Measurements from ENCODE around the gene LCN15. TPM values are rescaled to one million over a fixed set of nuclear protein-coding genes. Genes with fewer than 3 reads are reported as not detected.
A peak's percentile ranks its signal among the peaks of the same experiment; 100 is the strongest.

LCN15 gene
- total and polyA plus RNA-seq, 2 of the 13 experiments (the other 11 are each of a cell fraction or from before 2014, with no cell fraction given), result 1.3 to 53.7 TPM

DNA sequence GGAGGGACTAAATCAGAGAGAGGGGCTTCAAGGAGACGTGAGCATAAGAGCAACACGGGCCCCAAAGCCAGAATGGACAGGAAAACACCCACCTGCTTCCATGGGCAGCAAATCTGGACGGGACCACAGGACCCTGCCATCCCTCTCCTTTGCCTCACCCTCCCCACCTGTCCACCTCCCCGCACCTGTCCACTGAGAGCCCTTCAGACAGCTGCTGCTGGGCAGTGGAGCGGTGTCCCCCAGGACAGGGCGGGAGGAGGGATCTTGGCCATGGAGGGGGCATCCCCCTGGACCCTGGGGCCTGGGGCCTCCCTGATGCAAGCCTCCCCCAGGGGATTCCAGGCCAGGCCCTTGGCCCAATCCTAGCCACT is 34.4 kb upstream of the LCN15 start (continued):
- peak; percentile 29; the same call in 1 of the 2 replicates for TF ChIP-seq SIN3A (IDR thresholded peaks at IDR 0.05; ENCODE audit: borderline replicate concordance, low read depth, low read length)
- no peak for TF ChIP-seq NFE2L2 (IDR thresholded peaks at IDR 0.05; ENCODE audit: low read length)
- TF ChIP-seq HNF4G (IDR thresholded peaks at IDR 0.05; ENCODE audit: borderline replicate concordance, low read depth, low read length), result no peak
- TF ChIP-seq HNF4G (CRISPR knock-in tag; IDR thresholded peaks at IDR 0.05; ENCODE audit: borderline replicate concordance, low read depth), result 0 out of 2 replicates have a peak, but pooled peaks have one; percentile 2
- TF ChIP-seq ZNF446 (CRISPR knock-in tag; IDR thresholded peaks at IDR 0.05), result peak; percentile 84
- TF ChIP-seq CAMTA2 (CRISPR knock-in tag; IDR thresholded peaks at IDR 0.05; ENCODE audit: borderline replicate concordance), result peak; percentile 31; the same call in 1 of the 2 replicates
- TF ChIP-seq ZNF317 (CRISPR knock-in tag; IDR thresholded peaks at IDR 0.05), result peak; percentile 70
- peak; percentile 9; the same call in 1 of the 2 replicates for TF ChIP-seq ZKSCAN5 (CRISPR knock-in tag; IDR thresholded peaks at IDR 0.05)
- TF ChIP-seq SMAD1 (CRISPR knock-in tag; IDR thresholded peaks at IDR 0.05; ENCODE audit: borderline replicate concordance, low read depth), result 0 out of 2 replicates have a peak, but pooled peaks have one; percentile 47
- peak; percentile 46; the same call in 1 of the 2 replicates for TF ChIP-seq ZNF776 (CRISPR knock-in tag; IDR thresholded peaks at IDR 0.05)
- no peak for TF ChIP-seq HNRNPK (IDR thresholded peaks at IDR 0.05; ENCODE audit: low read depth, low read length, poor library complexity, severe bottlenecking)
- no peak for TF ChIP-seq SMAD3 (CRISPR knock-in tag; IDR thresholded peaks at IDR 0.05)
- TF ChIP-seq, protein P1, sequence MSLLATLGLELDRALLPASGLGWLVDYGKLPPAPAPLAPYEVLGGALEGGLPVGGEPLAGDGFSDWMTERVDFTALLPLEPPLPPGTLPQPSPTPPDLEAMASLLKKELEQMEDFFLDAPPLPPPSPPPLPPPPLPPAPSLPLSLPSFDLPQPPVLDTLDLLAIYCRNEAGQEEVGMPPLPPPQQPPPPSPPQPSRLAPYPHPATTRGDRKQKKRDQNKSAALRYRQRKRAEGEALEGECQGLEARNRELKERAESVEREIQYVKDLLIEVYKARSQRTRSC (CRISPR knock-in tag; IDR thresholded peaks at IDR 0.05; ENCODE audit: low read depth), result peak; percentile 34; the same call in 1 of the 2 replicates
- peak; percentile 24; the same call in 1 of the 2 replicates for TF ChIP-seq ARNT2 (CRISPR knock-in tag; IDR thresholded peaks at IDR 0.05; ENCODE audit: low read depth)
- TF ChIP-seq, protein P2, sequence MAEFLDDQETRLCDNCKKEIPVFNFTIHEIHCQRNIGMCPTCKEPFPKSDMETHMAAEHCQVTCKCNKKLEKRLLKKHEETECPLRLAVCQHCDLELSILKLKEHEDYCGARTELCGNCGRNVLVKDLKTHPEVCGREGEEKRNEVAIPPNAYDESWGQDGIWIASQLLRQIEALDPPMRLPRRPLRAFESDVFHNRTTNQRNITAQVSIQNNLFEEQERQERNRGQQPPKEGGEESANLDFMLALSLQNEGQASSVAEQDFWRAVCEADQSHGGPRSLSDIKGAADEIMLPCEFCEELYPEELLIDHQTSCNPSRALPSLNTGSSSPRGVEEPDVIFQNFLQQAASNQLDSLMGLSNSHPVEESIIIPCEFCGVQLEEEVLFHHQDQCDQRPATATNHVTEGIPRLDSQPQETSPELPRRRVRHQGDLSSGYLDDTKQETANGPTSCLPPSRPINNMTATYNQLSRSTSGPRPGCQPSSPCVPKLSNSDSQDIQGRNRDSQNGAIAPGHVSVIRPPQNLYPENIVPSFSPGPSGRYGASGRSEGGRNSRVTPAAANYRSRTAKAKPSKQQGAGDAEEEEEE (CRISPR knock-in tag; IDR thresholded peaks at IDR 0.05; ENCODE audit: borderline replicate concordance), result peak; percentile 65; the same call in 1 of the 2 replicates
- TF ChIP-seq ZNF646 (CRISPR knock-in tag; IDR thresholded peaks at IDR 0.05), result 0 out of 2 replicates have a peak, but pooled peaks have one; percentile 28
- TF ChIP-seq ZSCAN29 (CRISPR knock-in tag; conservative IDR thresholded peaks at IDR 0.05), result no peak
- peak; percentile 21 for TF ChIP-seq RBM39 (IDR thresholded peaks at IDR 0.05; ENCODE audit: low read depth, low read length, poor library complexity, severe bottlenecking)
